Keratinocyte (primary cell): Measurements from ENCODE around the gene BHLHE23.

Experiments
- CTCF ChIP-seq, 3 experiments: IDR thresholded peaks in 1 of 3; conservative IDR thresholded peaks in 1 of 3; optimal IDR thresholded peaks in 1 of 3; 2 replicates in 2 of 3; 3 replicates in 1 of 3; pipeline versions ENCODE3 to v1.5.1; 2011; ENCODE audit warnings: low read length in 3 of 3, mild to moderate bottlenecking in 3 of 3, moderate library complexity in 2 of 3, control low read depth in 1 of 3, inconsistent platforms in 1 of 3; ENCODE audit not compliant: insufficient read depth in 2 of 3; ENCODE audit errors: extremely low read depth in 1 of 3
- EZH2 ChIP-seq: IDR thresholded peaks from one replicate; pipeline ENCODE4 v1.6.1; 2012; ENCODE audit warnings: inconsistent platforms, mild to moderate bottlenecking, low read length, moderate library complexity

GRCh38 chr20:63033794-63034709 lies 27.3 kb upstream of the BHLHE23 start:
- TF ChIP-seq CTCF (optimal IDR thresholded peaks at IDR 0.05 in 1 of 3, IDR thresholded peaks at IDR 0.05 in 1 of 3, conservative IDR thresholded peaks at IDR 0.05 in 1 of 3; ENCODE audit: extremely low read depth in 1 of 3, insufficient read depth in 2 of 3, low read length in 3 of 3) (no peak), EZH2 (no peak)
